Upper lobe of left lung (tissue), 4 donors: ENCODE data around the gene VASP.

Source experiments
- POLR2A ChIP-seq, 4 donors: fragments of 450-650 bp; IDR thresholded peaks; one replicate each; pipeline ENCODE4 v1.5.1; 2016 to 2017; ENCODE audit warnings: antibody characterized with exemption in 4 of 4, mild to moderate bottlenecking in 2 of 4
- TF ChIP-seq, protein P1 (sequence below), 6 experiments: fragments of 450-650 bp in 4 of 6; fragments of 200-600 bp in 2 of 6; sonication (generic) in 2 of 6; IDR thresholded peaks; one replicate each; pipeline ENCODE4 v1.5.1; 2016 to 2019; ENCODE audit warnings: antibody characterized with exemption in 6 of 6

DNA sequence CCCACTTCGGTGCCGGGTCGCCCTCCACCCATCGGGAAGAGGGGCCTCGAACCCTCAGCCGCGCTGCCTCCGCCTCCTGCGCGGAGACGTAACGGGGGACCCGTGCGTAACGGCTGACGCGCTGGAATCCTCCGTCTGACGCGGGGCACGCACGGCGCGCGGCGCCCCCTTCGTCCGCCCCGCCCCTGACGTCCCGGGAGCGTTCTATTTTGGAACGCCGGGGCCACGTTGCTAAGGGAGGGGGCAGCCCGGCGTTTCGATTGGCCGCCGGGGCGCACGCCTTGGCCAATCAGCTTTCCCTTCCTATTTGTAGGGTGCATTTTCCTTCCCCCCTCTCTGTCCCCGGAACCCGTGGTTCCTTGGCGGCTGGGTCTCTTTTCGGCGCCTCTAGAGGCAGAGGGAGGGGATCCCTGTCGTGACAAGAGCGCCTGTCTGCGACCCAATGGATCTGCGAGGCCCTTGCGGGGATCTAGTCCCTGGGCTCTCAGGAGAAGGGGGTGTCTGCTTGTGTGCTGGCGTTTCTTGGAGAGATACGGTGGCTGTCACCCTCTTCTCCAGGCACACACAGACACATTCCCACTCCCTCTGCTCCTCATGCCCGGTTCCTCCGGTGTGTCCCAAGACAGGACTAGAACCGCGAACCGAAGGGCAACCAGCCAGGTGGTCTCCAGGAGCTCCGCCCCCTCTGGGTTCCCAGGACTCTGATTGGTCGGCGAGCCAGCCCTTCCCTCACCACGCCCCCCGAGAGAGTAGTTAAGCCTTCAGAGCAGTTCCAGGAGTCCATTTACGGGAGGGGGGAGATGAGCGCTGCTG is 37.9 kb upstream of the VASP start:
- TF ChIP-seq, protein P1, sequence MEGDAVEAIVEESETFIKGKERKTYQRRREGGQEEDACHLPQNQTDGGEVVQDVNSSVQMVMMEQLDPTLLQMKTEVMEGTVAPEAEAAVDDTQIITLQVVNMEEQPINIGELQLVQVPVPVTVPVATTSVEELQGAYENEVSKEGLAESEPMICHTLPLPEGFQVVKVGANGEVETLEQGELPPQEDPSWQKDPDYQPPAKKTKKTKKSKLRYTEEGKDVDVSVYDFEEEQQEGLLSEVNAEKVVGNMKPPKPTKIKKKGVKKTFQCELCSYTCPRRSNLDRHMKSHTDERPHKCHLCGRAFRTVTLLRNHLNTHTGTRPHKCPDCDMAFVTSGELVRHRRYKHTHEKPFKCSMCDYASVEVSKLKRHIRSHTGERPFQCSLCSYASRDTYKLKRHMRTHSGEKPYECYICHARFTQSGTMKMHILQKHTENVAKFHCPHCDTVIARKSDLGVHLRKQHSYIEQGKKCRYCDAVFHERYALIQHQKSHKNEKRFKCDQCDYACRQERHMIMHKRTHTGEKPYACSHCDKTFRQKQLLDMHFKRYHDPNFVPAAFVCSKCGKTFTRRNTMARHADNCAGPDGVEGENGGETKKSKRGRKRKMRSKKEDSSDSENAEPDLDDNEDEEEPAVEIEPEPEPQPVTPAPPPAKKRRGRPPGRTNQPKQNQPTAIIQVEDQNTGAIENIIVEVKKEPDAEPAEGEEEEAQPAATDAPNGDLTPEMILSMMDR (IDR thresholded peaks at IDR 0.05): peak in 3 of 6 experiments; percentile 7 to 28 (median 19)
- TF ChIP-seq POLR2A (IDR thresholded peaks at IDR 0.05): peak in 2 of 4 donors; percentile 68 to 83
